Osteocyte (in vitro differentiated cells): ENCODE measurements around the gene NFASC. TPM values are rescaled to one million over a fixed set of nuclear protein-coding genes. Genes with fewer than 3 reads are reported as not detected.

Experiments
- DNase-seq: peaks from one replicate; pipeline ENCODE4 v3.0.0; 2021; ENCODE audit warnings: mixed read lengths; ENCODE audit not compliant: unreplicated experiment; ENCODE audit errors: extremely low spot score
- H3K27ac Mint-ChIP-seq: one replicate; pipeline ENCODE4 v1.8.0; 2021; ENCODE audit warnings: mild to moderate bottlenecking, mixed read lengths; ENCODE audit not compliant: unreplicated experiment
- H3K27me3 Mint-ChIP-seq: one replicate; pipeline ENCODE4 v1.8.0; 2021; ENCODE audit warnings: mixed read lengths; ENCODE audit not compliant: unreplicated experiment
- H3K36me3 Mint-ChIP-seq: one replicate; pipeline ENCODE4 v1.8.0; 2021; ENCODE audit warnings: mixed read lengths; ENCODE audit not compliant: unreplicated experiment
- H3K4me1 Mint-ChIP-seq: one replicate; pipeline ENCODE4 v1.8.0; 2021; ENCODE audit warnings: mixed read lengths; ENCODE audit not compliant: unreplicated experiment
- H3K4me3 Mint-ChIP-seq: one replicate; pipeline ENCODE4 v1.8.0; 2021; ENCODE audit warnings: mild to moderate bottlenecking, moderate library complexity, mixed read lengths; ENCODE audit not compliant: unreplicated experiment
- H3K9me3 Mint-ChIP-seq: one replicate; pipeline ENCODE4 v1.8.0; 2021; ENCODE audit warnings: mixed read lengths; ENCODE audit not compliant: unreplicated experiment
- total RNA-seq: library from RNA; stranded (reverse); gene quantifications from 2 replicates; pipeline ENCODE4 v1.2.1, GENCODE V29; 2021
- TF ChIP-seq, protein P1 (sequence below): fragments of 200-600 bp; sonication (generic); IDR thresholded peaks from 2 replicates; pipeline ENCODE4 v1.5.0; 2021; ENCODE audit warnings: antibody characterized with exemption, mild to moderate bottlenecking, moderate library complexity

Gene NFASC
- total RNA-seq, 1 donor from 2014 or later, result not detected

- DNase-seq, result no peak
- Mint-ChIP-seq H3K9me3 (no peaks in the 10 kb centered on the region), H3K27ac (no peak overlapping the region), H3K36me3 (no peaks in the 10 kb centered on the region), H3K4me3 (no peak overlapping the region), H3K27me3 (peaks cover 29% of the 10 kb centered on the region), H3K4me1 (no peaks in the 10 kb centered on the region)
- TF ChIP-seq, protein P1, sequence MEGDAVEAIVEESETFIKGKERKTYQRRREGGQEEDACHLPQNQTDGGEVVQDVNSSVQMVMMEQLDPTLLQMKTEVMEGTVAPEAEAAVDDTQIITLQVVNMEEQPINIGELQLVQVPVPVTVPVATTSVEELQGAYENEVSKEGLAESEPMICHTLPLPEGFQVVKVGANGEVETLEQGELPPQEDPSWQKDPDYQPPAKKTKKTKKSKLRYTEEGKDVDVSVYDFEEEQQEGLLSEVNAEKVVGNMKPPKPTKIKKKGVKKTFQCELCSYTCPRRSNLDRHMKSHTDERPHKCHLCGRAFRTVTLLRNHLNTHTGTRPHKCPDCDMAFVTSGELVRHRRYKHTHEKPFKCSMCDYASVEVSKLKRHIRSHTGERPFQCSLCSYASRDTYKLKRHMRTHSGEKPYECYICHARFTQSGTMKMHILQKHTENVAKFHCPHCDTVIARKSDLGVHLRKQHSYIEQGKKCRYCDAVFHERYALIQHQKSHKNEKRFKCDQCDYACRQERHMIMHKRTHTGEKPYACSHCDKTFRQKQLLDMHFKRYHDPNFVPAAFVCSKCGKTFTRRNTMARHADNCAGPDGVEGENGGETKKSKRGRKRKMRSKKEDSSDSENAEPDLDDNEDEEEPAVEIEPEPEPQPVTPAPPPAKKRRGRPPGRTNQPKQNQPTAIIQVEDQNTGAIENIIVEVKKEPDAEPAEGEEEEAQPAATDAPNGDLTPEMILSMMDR, result no peak
Measured at GRCh38 chr1:205047764-205048231, 177.1 kb downstream of the NFASC start.

GRCh38 chr1:205048382-205048781, 177.7 kb downstream of the NFASC start:
- H3K27me3 Mint-ChIP-seq, result peaks cover 33% of the 10 kb centered on the region
- no peaks in the 10 kb centered on the region for H3K9me3 Mint-ChIP-seq
- H3K4me3 Mint-ChIP-seq, result no peak overlapping the region
- no peak overlapping the region for H3K27ac Mint-ChIP-seq
- H3K4me1 Mint-ChIP-seq, result no peaks in the 10 kb centered on the region
- no peaks in the 10 kb centered on the region for H3K36me3 Mint-ChIP-seq
- DNase-seq, result no peak
- TF ChIP-seq, protein P1, result no peak

GRCh38 chr1:205049479-205049878, 178.8 kb downstream of the NFASC start:
- TF ChIP-seq, protein P1, result no peak
- peaks cover 35% of the 10 kb centered on the region for H3K27me3 Mint-ChIP-seq
- no peaks in the 10 kb centered on the region for H3K4me1 Mint-ChIP-seq

GRCh38 chr1:205052690-205053089, 182.0 kb downstream of the NFASC start:
- Mint-ChIP-seq H3K27me3 (peaks cover 23% of the 10 kb centered on the region), H3K27ac (no peak overlapping the region), H3K4me3 (no peak overlapping the region), H3K4me1 (no peaks in the 10 kb centered on the region), H3K36me3 (no peaks in the 10 kb centered on the region), H3K9me3 (no peaks in the 10 kb centered on the region)
- no peak for DNase-seq
- TF ChIP-seq, protein P1, result no peak

More at GRCh38 chr1:205049479-205049878, 178.8 kb downstream of the NFASC start:
- no peaks in the 10 kb centered on the region for H3K36me3 Mint-ChIP-seq
- H3K4me3 Mint-ChIP-seq, result no peak overlapping the region
- no peak overlapping the region for H3K27ac Mint-ChIP-seq
- no peak for DNase-seq
- no peaks in the 10 kb centered on the region for H3K9me3 Mint-ChIP-seq

GRCh38 chr1:205053296-205053695, 182.6 kb downstream of the NFASC start:
- H3K27me3 Mint-ChIP-seq, result peaks cover 22% of the 10 kb centered on the region
- H3K4me3 Mint-ChIP-seq, result no peak overlapping the region
- no peak overlapping the region for H3K27ac Mint-ChIP-seq
- DNase-seq, result no peak
- H3K36me3 Mint-ChIP-seq, result no peaks in the 10 kb centered on the region
- H3K9me3 Mint-ChIP-seq, result no peaks in the 10 kb centered on the region
- H3K4me1 Mint-ChIP-seq, result no peaks in the 10 kb centered on the region
- TF ChIP-seq, protein P1, result no peak
